Stimulated activated CD8-positive, alpha-beta memory T cell treated with anti-CD3 and anti-CD28 coated beads, Interleukin-2, amount 100 ng/mL, for 48 hours (primary cell): Measurements from ENCODE around the gene CPLX1.

Experiments
- DNase-seq, 2 donors: peaks; one replicate each; pipeline ENCODE4 v3.0.0-alpha.2; 2020; ENCODE audit warnings: low read depth in 2 of 2

The CPLX1 gene

GRCh38 chr4:825971-826330 is at the start of gene CPLX1:
TSS of gene CPLX1 (minus strand) at chr4:826129. CDS start at chr4:824522, 1,607 bp downstream.
- no peak for DNase-seq

- DNase-seq: no peak
Observed at GRCh38 chr4:874971-875817, 49.3 kb upstream of the CPLX1 start.

GRCh38 chr4:874056-874455 is 48.1 kb upstream of the CPLX1 start:
- no peak for DNase-seq

- no peak for DNase-seq
Observed at GRCh38 chr4:872241-872981, 46.5 kb upstream of the CPLX1 start.

GRCh38 chr4:871484-871883 is 45.6 kb upstream of the CPLX1 start:
- no peak for DNase-seq

- no peak for DNase-seq
Observed at GRCh38 chr4:870951-871350, 45.0 kb upstream of the CPLX1 start.

- no peak for DNase-seq
Observed at GRCh38 chr4:869776-870175, 43.8 kb upstream of the CPLX1 start.

- no peak for DNase-seq
Observed at GRCh38 chr4:868421-868820, 42.5 kb upstream of the CPLX1 start.

- DNase-seq: no peak
Observed at GRCh38 chr4:867526-868250, 41.8 kb upstream of the CPLX1 start.

GRCh38 chr4:866761-867390 is 40.9 kb upstream of the CPLX1 start:
- peak in 1 of 2 donors; percentile 18 for DNase-seq

GRCh38 chr4:866068-866760 is 40.3 kb upstream of the CPLX1 start:
- DNase-seq: no peak

GRCh38 chr4:865572-865971 is 39.6 kb upstream of the CPLX1 start:
- DNase-seq: no peak

- no peak for DNase-seq
Observed at GRCh38 chr4:865121-865465, 39.2 kb upstream of the CPLX1 start.

- no peak for DNase-seq
Observed at GRCh38 chr4:864456-865120, 38.7 kb upstream of the CPLX1 start.

- no peak for DNase-seq
Observed at GRCh38 chr4:860561-860960, 34.6 kb upstream of the CPLX1 start.

- DNase-seq: no peak
Observed at GRCh38 chr4:859496-859895, 33.6 kb upstream of the CPLX1 start.

- DNase-seq: no peak
Observed at GRCh38 chr4:858831-859451, 33.0 kb upstream of the CPLX1 start.

- no peak for DNase-seq
Observed at GRCh38 chr4:858041-858481, 32.1 kb upstream of the CPLX1 start.

GRCh38 chr4:857461-857860 is 31.5 kb upstream of the CPLX1 start:
- no peak for DNase-seq

GRCh38 chr4:856225-856901 is 30.4 kb upstream of the CPLX1 start:
- no peak for DNase-seq
